ENCODE data around the gene PPP1CA. TPM values are rescaled to one million over a fixed set of nuclear protein-coding genes. Genes with fewer than 3 reads are reported as not detected.

Gene PPP1CA
- total and polyA plus RNA-seq, 4 donors, result 62.4 to 92.9 (median 75.9) TPM

- H3K27me3 ChIP-seq (ENCODE audit: control insufficient read depth in 4 of 4, insufficient read depth in 4 of 4, low read length in 3 of 4), result no peaks in the 10 kb centered on the region
- 89% methylated on average over 6 of the region's 6 CpGs for WGBS
- no peak overlapping the region for H3K9ac ChIP-seq (ENCODE audit: low read depth in 1 of 2, low read length in 2 of 2)
- H3K9me3 ChIP-seq (ENCODE audit: control insufficient read depth in 4 of 4, low read length in 3 of 4), result no peaks in the 10 kb centered on the region
- no peak overlapping the region for H3K4me3 ChIP-seq (ENCODE audit: low read depth in 1 of 3, low read length in 3 of 3)
- no peaks in the 10 kb centered on the region for H3K36me3 ChIP-seq (ENCODE audit: control insufficient read depth in 4 of 4, insufficient read depth in 3 of 4, low read depth in 1 of 4, low read length in 3 of 4)
- peaks cover 8 to 17% (median 10%) of the 10 kb centered on the region in 4 donors for H3K4me1 ChIP-seq (ENCODE audit: control insufficient read depth in 4 of 4, insufficient read depth in 4 of 4, low read length in 3 of 4)
- no peak overlapping the region for H3K27ac ChIP-seq (ENCODE audit: low read depth in 1 of 2, low read length in 2 of 2)
- TF ChIP-seq FOXA1 (IDR thresholded peaks at IDR 0.05) (no peak), REST (IDR thresholded peaks at IDR 0.05) (no peak)
- DNase-seq (ENCODE audit: low spot score), result no peak
These were observed 24.5 kb downstream of the PPP1CA start for GRCh38 chr11:67376873-67377808.

GRCh38 chr11:67376063-67376820, 25.4 kb downstream of the PPP1CA start:
- H3K9ac ChIP-seq (ENCODE audit: low read depth in 1 of 2, low read length in 2 of 2), result no peak overlapping the region
- TF ChIP-seq FOXA2 (IDR thresholded peaks at IDR 0.05) (no peak), MAX (IDR thresholded peaks at IDR 0.05) (no peak), RAD21 (IDR thresholded peaks at IDR 0.05) (no peak), SP1 (IDR thresholded peaks at IDR 0.05) (no peak), HNF4A (conservative IDR thresholded peaks at IDR 0.05) (no peak), ATF3 (IDR thresholded peaks at IDR 0.05) (no peak), ZBTB33 (IDR thresholded peaks at IDR 0.05) (no peak), NR2F2 (IDR thresholded peaks at IDR 0.05) (no peak), JUND (IDR thresholded peaks at IDR 0.05) (no peak), HNF4G (IDR thresholded peaks at IDR 0.05) (no peak), YY1 (IDR thresholded peaks at IDR 0.05) (no peak), CTCF (IDR thresholded peaks at IDR 0.05; ENCODE audit: low read depth, low read length, missing input control) (no peak), EGR1 (IDR thresholded peaks at IDR 0.05; ENCODE audit: low read depth in 2 of 2) (no peak), GABPA (IDR thresholded peaks at IDR 0.05 in 1 of 2, conservative IDR thresholded peaks at IDR 0.05 in 1 of 2) (no peak), RXRA (IDR thresholded peaks at IDR 0.05) (no peak)
- H3K27ac ChIP-seq (ENCODE audit: low read depth in 1 of 2, low read length in 2 of 2), result no peak overlapping the region
- no peak overlapping the region for H3K4me3 ChIP-seq (ENCODE audit: low read depth in 1 of 3, low read length in 3 of 3)
- H3K36me3 ChIP-seq (ENCODE audit: control insufficient read depth in 4 of 4, insufficient read depth in 3 of 4, low read depth in 1 of 4, low read length in 3 of 4), result no peaks in the 10 kb centered on the region
- DNase-seq (ENCODE audit: low spot score), result no peak
- H3K27me3 ChIP-seq (ENCODE audit: control insufficient read depth in 4 of 4, insufficient read depth in 4 of 4, low read length in 3 of 4), result no peaks in the 10 kb centered on the region
- no peaks in the 10 kb centered on the region for H3K9me3 ChIP-seq (ENCODE audit: control insufficient read depth in 4 of 4, low read length in 3 of 4)
- H3K4me1 ChIP-seq (ENCODE audit: control insufficient read depth in 4 of 4, insufficient read depth in 4 of 4, low read length in 3 of 4), result peaks cover 8 to 24% (median 10%) of the 10 kb centered on the region in 4 donors
- WGBS, result 72% methylated on average over 7 of the region's 7 CpGs

Measured in liver (tissue), 9 donors.